T-helper 1 cell treated with Interleukin-12 subunit alpha and Interleukin-12 subunit beta and Interleukin-4 antibody, amounts not matched to agents 30 μg/mL and 1 μg/mL, for 36 hours (primary cell): ENCODE measurements around the gene TWF2.

Experiments used
- H3K27ac Mint-ChIP-seq: one replicate; pipeline ENCODE4 v1.8.0; 2021; ENCODE audit warnings: mild to moderate bottlenecking, mixed read lengths
- H3K27me3 Mint-ChIP-seq: one replicate; pipeline ENCODE4 v1.8.0; 2021; ENCODE audit warnings: low read depth, mixed read lengths
- H3K36me3 Mint-ChIP-seq: one replicate; pipeline ENCODE4 v1.8.0; 2021; ENCODE audit warnings: low read depth, mixed read lengths
- H3K4me1 Mint-ChIP-seq: one replicate; pipeline ENCODE4 v1.8.0; 2021; ENCODE audit warnings: low read depth, mixed read lengths
- H3K4me3 Mint-ChIP-seq: one replicate; pipeline ENCODE4 v1.8.0; 2021; ENCODE audit warnings: mild to moderate bottlenecking, moderate library complexity, mixed read lengths
- H3K9me3 Mint-ChIP-seq: one replicate; pipeline ENCODE4 v1.8.0; 2021; ENCODE audit warnings: mixed read lengths

The TWF2 gene

GRCh38 chr3:52185311-52185710 lies 53.6 kb downstream of the TWF2 start:
- H3K9me3 Mint-ChIP-seq = no peaks in the 10 kb centered on the region
- peaks cover 16% of the 10 kb centered on the region for H3K4me1 Mint-ChIP-seq
- H3K36me3 Mint-ChIP-seq = no peaks in the 10 kb centered on the region
- H3K27ac Mint-ChIP-seq = no peak overlapping the region
- H3K27me3 Mint-ChIP-seq = peaks cover 6% of the 10 kb centered on the region
- no peak overlapping the region for H3K4me3 Mint-ChIP-seq

GRCh38 chr3:52184690-52185089 lies 54.3 kb downstream of the TWF2 start:
- peaks cover 13% of the 10 kb centered on the region for H3K4me1 Mint-ChIP-seq
- peaks cover 6% of the 10 kb centered on the region for H3K27me3 Mint-ChIP-seq

GRCh38 chr3:52183786-52184445 lies 55.0 kb downstream of the TWF2 start:
- Mint-ChIP-seq H3K27ac (no peak overlapping the region), H3K4me1 (peaks cover 6% of the 10 kb centered on the region), H3K9me3 (no peaks in the 10 kb centered on the region)

More at GRCh38 chr3:52184690-52185089, 54.3 kb downstream of the TWF2 start:
- no peak overlapping the region for H3K27ac Mint-ChIP-seq
- no peaks in the 10 kb centered on the region for H3K36me3 Mint-ChIP-seq
- H3K9me3 Mint-ChIP-seq = no peaks in the 10 kb centered on the region
- H3K4me3 Mint-ChIP-seq = no peak overlapping the region

GRCh38 chr3:52182691-52183090 lies 56.3 kb downstream of the TWF2 start:
- peaks cover 6% of the 10 kb centered on the region for H3K27me3 Mint-ChIP-seq
- H3K27ac Mint-ChIP-seq = no peak overlapping the region

More at GRCh38 chr3:52183786-52184445, 55.0 kb downstream of the TWF2 start:
- H3K36me3 Mint-ChIP-seq = no peaks in the 10 kb centered on the region
- H3K27me3 Mint-ChIP-seq = peaks cover 6% of the 10 kb centered on the region
- no peak overlapping the region for H3K4me3 Mint-ChIP-seq

GRCh38 chr3:52182196-52182595 lies 56.8 kb downstream of the TWF2 start:
- no peaks in the 10 kb centered on the region for H3K4me1 Mint-ChIP-seq
- no peak overlapping the region for H3K27ac Mint-ChIP-seq
- no peaks in the 10 kb centered on the region for H3K36me3 Mint-ChIP-seq
- H3K4me3 Mint-ChIP-seq = no peak overlapping the region
- H3K27me3 Mint-ChIP-seq = peaks cover 6% of the 10 kb centered on the region
- H3K9me3 Mint-ChIP-seq = no peaks in the 10 kb centered on the region

More at GRCh38 chr3:52182691-52183090, 56.3 kb downstream of the TWF2 start:
- no peak overlapping the region for H3K4me3 Mint-ChIP-seq
- H3K9me3 Mint-ChIP-seq = no peaks in the 10 kb centered on the region
- no peaks in the 10 kb centered on the region for H3K36me3 Mint-ChIP-seq
- no peaks in the 10 kb centered on the region for H3K4me1 Mint-ChIP-seq

- Mint-ChIP-seq H3K27ac (no peak overlapping the region), H3K36me3 (no peaks in the 10 kb centered on the region), H3K4me3 (no peak overlapping the region), H3K9me3 (no peaks in the 10 kb centered on the region), H3K4me1 (no peaks in the 10 kb centered on the region), H3K27me3 (peaks cover 6% of the 10 kb centered on the region)
Measured at GRCh38 chr3:52181543-52181942, 57.4 kb downstream of the TWF2 start.
